T-helper 1 cell (primary cell): ENCODE measurements around the gene NPR3.

Source experiments
- DNase-seq, 5 donors: peaks; one replicate each; pipeline ENCODE4 v3.0.0-alpha.2; 2012 to 2020
- total RNA-seq, 4 donors: gene quantifications; one replicate each; lab custom pipeline; 2026; lab: John Stamatoyannopoulos, UW

The NPR3 gene
- total RNA-seq = 0 to 0.08 (median 0) reads per million in 4 donors

- DNase-seq = no peak
Observed at GRCh38 chr5:32710550-32711361, at the start of gene NPR3. NPR3 (plus strand) TSS chr5:32711321; CDS start chr5:32711777, 456 bp downstream.

GRCh38 chr5:32664523-32664922 is 46.6 kb upstream of the NPR3 start:
- no peak for DNase-seq

- no peak for DNase-seq
Observed at GRCh38 chr5:32668552-32668951, 42.6 kb upstream of the NPR3 start.

- no peak for DNase-seq
Observed at GRCh38 chr5:32673272-32673671, 37.8 kb upstream of the NPR3 start.

- no peak for DNase-seq
Observed at GRCh38 chr5:32677023-32677422, 34.1 kb upstream of the NPR3 start.

- DNase-seq = no peak
Observed at GRCh38 chr5:32678472-32678871, 32.6 kb upstream of the NPR3 start.

- no peak for DNase-seq
Observed at GRCh38 chr5:32679218-32679617, 31.9 kb upstream of the NPR3 start.

- DNase-seq = no peak
Observed at GRCh38 chr5:32680183-32680582, 30.9 kb upstream of the NPR3 start.

- DNase-seq = no peak
Observed at GRCh38 chr5:32683125-32683524, 28.0 kb upstream of the NPR3 start.

- no peak for DNase-seq
Observed at GRCh38 chr5:32684260-32684659, 26.9 kb upstream of the NPR3 start.

GRCh38 chr5:32686799-32687498 is 24.2 kb upstream of the NPR3 start:
- DNase-seq = no peak

- no peak for DNase-seq
Observed at GRCh38 chr5:32687499-32687831, 23.7 kb upstream of the NPR3 start.

- DNase-seq = no peak
Observed at GRCh38 chr5:32690153-32690552, 21.0 kb upstream of the NPR3 start.

- no peak for DNase-seq
Observed at GRCh38 chr5:32690666-32691065, 20.5 kb upstream of the NPR3 start.

- no peak for DNase-seq
Observed at GRCh38 chr5:32692036-32692746, 18.9 kb upstream of the NPR3 start.

- no peak for DNase-seq
Observed at GRCh38 chr5:32703957-32704356, 7.2 kb upstream of the NPR3 start.

- no peak for DNase-seq
Observed at GRCh38 chr5:32707418-32707997, 3.6 kb upstream of the NPR3 start.

GRCh38 chr5:32708949-32709348 is 2.2 kb upstream of the NPR3 start:
- DNase-seq = no peak

- peak in 1 of 5 donors; percentile 60 for DNase-seq
Observed at GRCh38 chr5:32709750-32710549, 1.2 kb upstream of the NPR3 start.

GRCh38 chr5:32711362-32711680 is 200 bp downstream of the NPR3 start:
- no peak for DNase-seq

GRCh38 chr5:32711681-32712480 is 760 bp downstream of the NPR3 start:
- no peak for DNase-seq
